K562 treated with DMSO at 1 percent for 4 hours (cell line): Measurements from ENCODE around the gene PPP1CB. TPM values are rescaled to one million over a fixed set of nuclear protein-coding genes. Genes with fewer than 3 reads are reported as not detected.

Experiments
- total RNA-seq: library from RNA; unstranded; fragments of 300-600 nt; gene quantifications from 2 replicates; pipeline ENCODE4 v1.2.3, GENCODE V29; 2022; ENCODE audit not compliant: insufficient read depth

Gene PPP1CB
- 27.1 and 30.6 TPM in 2 replicates for total RNA-seq

DNA sequence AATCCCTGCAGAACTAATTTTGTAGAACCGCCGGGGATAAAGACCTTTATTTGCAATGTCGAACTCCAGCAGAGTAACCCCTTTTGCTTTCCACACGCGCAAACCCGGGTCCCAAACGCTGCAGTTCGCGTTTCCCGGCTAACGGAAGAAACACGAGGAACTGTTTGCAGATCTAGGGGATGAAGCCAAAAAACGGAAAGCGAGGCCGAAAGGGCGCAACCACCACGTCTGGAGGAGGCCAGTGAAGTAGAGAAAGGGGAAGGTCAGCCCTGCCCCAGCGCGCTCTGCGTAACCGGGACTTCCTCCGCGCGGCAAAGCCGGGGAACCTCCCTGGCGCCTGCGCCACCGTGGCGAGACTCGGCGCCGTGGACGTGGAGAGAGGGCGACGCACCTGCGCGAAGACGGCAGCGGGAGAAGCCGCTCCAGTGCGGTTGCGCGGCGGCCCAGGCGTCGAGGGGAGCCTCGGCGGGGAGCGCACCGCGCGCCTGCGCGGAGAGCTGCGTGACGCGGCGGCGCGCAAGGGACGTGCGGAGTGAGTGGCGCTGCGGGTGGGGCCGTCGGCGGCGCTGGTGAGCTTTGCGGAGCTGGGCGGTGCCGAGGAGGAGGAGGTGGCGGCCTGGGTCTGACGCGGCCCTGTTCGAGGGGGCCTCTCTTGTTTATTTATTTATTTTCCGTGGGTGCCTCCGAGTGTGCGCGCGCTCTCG lies at the start of gene PPP1CB:
Gene PPP1CB (plus strand): TSS at position 579 of the 704 bp plus-strand sequence. CDS start 295 bp downstream, outside the sequence.

DNA sequence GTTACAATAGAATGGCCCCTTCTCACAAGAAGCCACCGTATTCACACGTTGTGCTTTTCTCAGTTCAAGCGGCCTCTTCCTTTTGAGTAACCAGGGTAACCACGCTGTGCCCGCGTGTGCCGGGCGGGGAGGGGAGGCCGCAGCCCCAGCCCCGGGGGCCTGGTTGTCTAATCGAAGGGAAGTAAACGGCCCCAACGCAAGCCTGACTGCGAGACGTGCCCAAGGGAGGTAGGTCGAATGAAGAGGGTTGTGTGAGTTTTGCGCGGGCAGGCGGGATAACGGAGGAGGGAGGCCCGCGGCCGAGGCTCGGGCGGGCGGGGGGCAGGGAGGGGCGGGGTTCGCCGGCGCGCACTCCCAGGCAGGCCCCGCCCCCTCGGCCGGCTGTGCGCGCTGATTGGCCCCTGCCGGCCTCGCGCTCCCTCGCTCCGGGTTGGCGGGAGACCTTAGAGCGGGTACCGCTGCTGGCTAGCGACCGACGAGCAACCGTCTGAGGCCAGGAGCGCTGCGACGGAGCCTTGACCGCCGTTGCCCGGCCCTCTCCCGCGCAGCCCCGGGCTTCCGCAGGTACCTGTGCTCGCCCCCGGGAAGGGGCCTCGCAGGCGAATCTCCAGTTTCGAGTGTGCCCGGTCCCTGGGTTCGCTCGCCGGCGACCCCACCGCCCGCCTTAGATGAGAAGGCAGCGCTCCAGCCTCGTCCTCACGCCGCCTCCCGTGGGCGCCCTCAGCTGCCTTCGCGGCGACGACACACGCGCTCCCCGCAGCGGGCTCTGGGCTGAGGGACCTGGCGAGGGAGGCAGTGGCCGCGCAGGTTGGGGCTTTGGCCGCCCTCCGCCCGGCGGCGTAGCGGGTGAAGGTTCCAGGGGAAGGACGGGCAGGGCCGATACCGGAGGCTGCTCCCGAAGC lies 59.0 kb downstream of the PPP1CB start, which contains the start of gene SPDYA:
Gene SPDYA (plus strand): TSS at position 451 of the 902 bp plus-strand sequence. CDS start 5,181 bp downstream, outside the sequence.

Other genes starting within 250 kb of the PPP1CB start
- gene SPDYA, start 59.0 kb downstream of the PPP1CB start, total RNA-seq, result not detected in 2 replicates
- 11.2 and 13.0 TPM in 2 replicates for gene TRMT61B, start 118.5 kb downstream of the PPP1CB start, total RNA-seq
- gene WDR43, start 142.8 kb downstream of the PPP1CB start, total RNA-seq, result 8.6 and 8.7 TPM in 2 replicates
- not detected in 2 replicates for gene TOGARAM2, start 229.5 kb downstream of the PPP1CB start, total RNA-seq